IgD-negative memory B cell (primary cell): ENCODE measurements around the gene SMARCB1. TPM values are rescaled to one million over a fixed set of nuclear protein-coding genes. Genes with fewer than 3 reads are reported as not detected.
A peak's percentile ranks its signal among the peaks of the same experiment; 100 is the strongest.
"Not testable (repeated sequence)": the region's sequence is repeated elsewhere in the genome, so short reads cannot be mapped to it uniquely, and the experiment has no call there.

Source experiments
- H3K27ac Mint-ChIP-seq, 3 donors: one replicate each; pipeline ENCODE4 v1.8.0; 2020 to 2022; ENCODE audit warnings: mild to moderate bottlenecking in 3 of 3, mixed read lengths in 3 of 3, moderate library complexity in 1 of 3
- H3K27me3 Mint-ChIP-seq: one replicate; pipeline ENCODE4 v1.8.0; 2021; ENCODE audit warnings: mixed read lengths
- H3K36me3 Mint-ChIP-seq: one replicate; pipeline ENCODE4 v1.8.0; 2020; ENCODE audit warnings: mild to moderate bottlenecking, mixed read lengths
- H3K4me1 Mint-ChIP-seq, 3 donors: one replicate each; pipeline ENCODE4 v1.8.0; 2020 to 2022; ENCODE audit warnings: mixed read lengths in 3 of 3, mild to moderate bottlenecking in 1 of 3
- H3K4me3 Mint-ChIP-seq, 4 donors: one replicate each; pipeline ENCODE4 v1.8.0; 2020 to 2022; ENCODE audit warnings: mild to moderate bottlenecking in 4 of 4, mixed read lengths in 4 of 4, moderate library complexity in 3 of 4
- H3K9me3 Mint-ChIP-seq, 3 donors: one replicate each; pipeline ENCODE4 v1.8.0; 2020 to 2021; ENCODE audit warnings: mixed read lengths in 3 of 3, mild to moderate bottlenecking in 1 of 3
- polyA plus RNA-seq: library from polyadenylated mRNA; unstranded; fragments of 300-500 nt; fragmentation: Illumina TruSeq; gene quantifications from one replicate; pipeline ENCODE4 v1.2.3, GENCODE V29; 2021

SMARCB1 gene
- polyA plus RNA-seq, 1 donor from 2014 or later = 117 TPM

DNA sequence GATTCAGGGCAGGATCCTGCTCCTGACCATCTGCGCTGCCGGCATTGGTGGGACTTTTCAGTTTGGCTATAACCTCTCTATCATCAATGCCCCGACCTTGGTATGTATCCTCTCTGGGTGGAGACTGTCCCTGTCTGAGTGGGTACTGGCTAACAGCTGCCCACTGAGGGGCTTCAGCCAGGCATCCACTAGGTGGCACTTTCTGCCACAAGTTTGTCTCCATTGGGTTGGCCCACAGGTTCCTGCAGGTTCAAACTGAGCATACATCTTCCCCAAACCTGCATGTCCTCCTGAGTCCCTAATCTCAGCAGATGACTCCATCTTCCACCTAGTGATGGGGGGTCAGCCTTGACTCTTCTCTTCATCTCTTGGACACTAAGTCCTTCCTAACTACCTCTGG lies 75.3 kb downstream of the SMARCB1 start:
- Mint-ChIP-seq H3K4me3 (peak overlapping the region in 3 of 4 donors; percentile 21 to 87 (median 47)), H3K36me3 (peaks cover 2% of the 10 kb centered on the region), H3K27ac (peak overlapping the region in 2 of 3 donors; percentile 11 to 61), H3K9me3 (no peaks in the 10 kb centered on the region), H3K27me3 (no peaks in the 10 kb centered on the region), H3K4me1 (peaks cover 5 to 15% (median 10%) of the 10 kb centered on the region in 3 donors)

DNA sequence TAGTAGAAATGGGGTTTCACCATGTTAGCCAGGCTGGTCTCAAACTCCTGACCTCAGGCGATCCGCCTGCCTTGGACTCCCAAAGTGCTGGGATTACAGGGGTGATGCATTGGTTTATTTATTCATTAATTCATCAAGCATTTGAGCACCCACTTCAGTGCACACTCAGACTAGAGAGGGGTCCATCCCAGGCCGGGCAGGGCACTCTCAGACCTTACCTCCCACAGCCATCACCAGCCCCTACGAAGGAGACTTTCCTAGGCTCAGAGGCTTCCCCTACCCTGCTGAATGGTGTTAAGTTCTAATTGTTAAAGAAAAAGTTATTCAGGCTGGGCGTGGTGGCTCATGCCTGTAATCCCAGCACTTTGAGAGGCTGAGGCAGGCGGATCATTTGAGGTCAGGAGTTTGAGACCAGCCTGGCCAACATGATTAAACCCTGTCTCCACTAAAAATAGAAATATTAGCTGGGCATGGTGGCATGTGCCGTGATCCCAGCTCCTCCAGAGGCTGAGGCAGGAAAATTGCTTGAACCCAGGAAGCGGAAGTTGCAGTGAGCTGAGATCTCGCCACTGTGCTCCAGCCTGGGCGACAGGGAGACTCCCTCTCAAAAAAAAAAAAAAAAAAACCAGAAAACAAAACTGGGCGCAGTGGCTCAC lies 77.9 kb downstream of the SMARCB1 start:
- not testable (repeated sequence) for H3K36me3 Mint-ChIP-seq, H3K4me1 Mint-ChIP-seq, H3K9me3 Mint-ChIP-seq, H3K27ac Mint-ChIP-seq, H3K27me3 Mint-ChIP-seq, H3K4me3 Mint-ChIP-seq

DNA sequence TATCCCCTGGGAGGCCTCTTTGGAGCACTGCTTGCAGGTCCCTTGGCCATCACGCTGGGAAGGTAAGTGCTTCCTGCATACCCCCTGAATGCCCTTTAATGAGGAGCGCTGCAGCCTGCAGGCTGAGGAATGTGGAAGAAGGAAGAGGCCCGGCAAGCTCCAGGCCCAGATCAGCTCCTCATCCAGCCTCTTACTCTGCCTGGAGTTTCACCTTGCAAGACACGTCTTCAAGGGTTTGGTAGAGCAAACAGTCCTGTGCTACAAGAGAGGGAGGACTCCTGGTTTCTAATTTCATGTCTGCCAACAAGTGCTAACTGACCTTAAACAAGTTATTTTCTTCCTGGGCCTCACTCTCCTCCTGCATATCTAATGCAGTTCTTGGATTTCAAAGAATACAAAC lies 81.8 kb downstream of the SMARCB1 start:
- Mint-ChIP-seq H3K36me3 (peaks cover 5% of the 10 kb centered on the region), H3K4me3 (no peak overlapping the region), H3K9me3 (no peaks in the 10 kb centered on the region), H3K4me1 (no peaks in the 10 kb centered on the region), H3K27ac (no peak overlapping the region), H3K27me3 (no peaks in the 10 kb centered on the region)

DNA sequence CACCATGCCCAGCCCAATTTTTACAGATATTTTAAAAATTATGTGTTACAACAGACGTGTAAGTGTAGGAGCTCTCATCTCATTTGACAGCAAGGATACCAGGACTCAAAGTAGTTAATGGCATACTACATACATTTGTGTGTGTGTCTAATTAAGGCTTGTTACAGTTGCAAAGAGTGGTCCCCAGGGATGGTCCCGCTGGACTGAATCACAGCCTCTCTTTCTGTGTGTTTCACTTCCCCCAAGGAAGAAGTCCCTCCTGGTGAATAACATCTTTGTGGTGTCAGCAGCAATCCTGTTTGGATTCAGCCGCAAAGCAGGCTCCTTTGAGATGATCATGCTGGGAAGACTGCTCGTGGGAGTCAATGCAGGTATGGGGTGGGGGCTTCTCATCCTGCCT lies 88.1 kb downstream of the SMARCB1 start:
- Mint-ChIP-seq H3K4me3 (no peak overlapping the region), H3K27me3 (no peaks in the 10 kb centered on the region), H3K9me3 (no peaks in the 10 kb centered on the region), H3K27ac (no peak overlapping the region), H3K36me3 (peaks cover 5% of the 10 kb centered on the region), H3K4me1 (no peaks in the 10 kb centered on the region)

DNA sequence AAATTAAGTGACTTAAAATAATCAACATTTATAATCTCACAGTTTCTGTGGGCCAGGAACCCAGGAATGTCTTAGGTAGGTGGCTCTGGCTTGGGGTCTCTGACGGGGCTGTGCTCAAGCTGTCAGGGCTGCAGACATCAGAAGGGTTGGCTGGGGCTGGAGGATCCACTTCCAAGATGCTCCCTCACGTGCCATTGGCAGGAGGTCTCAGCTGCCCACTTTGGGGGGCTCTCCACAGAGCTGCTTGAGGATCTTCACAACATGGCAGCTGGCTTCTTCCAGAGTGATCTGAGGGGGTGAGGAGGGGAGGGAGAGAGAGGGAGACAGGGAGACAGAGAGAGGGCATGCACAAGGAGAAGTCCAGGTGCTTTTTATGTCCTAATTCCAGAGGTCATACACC lies 89.0 kb downstream of the SMARCB1 start:
- Mint-ChIP-seq H3K9me3 (no peaks in the 10 kb centered on the region), H3K36me3 (peaks cover 2% of the 10 kb centered on the region), H3K4me1 (no peaks in the 10 kb centered on the region), H3K27ac (no peak overlapping the region), H3K4me3 (no peak overlapping the region), H3K27me3 (no peaks in the 10 kb centered on the region)

DNA sequence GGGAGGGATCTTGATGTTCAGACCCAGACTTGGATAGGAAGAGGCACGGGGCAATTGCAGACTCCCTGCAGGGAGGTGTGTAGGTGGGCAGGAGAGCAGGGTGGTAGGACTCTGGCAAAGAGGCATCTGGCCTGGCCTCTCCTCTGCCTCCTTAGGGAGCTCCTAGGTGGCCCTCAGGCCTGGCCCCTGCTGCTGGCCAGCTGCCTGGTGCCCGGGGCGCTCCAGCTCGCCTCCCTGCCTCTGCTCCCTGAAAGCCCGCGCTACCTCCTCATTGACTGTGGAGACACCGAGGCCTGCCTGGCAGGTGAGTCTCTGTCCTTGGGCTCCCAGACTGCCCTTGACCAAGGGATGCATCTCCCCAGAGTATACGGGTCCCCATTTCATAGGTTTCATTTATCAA lies 90.8 kb downstream of the SMARCB1 start:
- Mint-ChIP-seq H3K36me3 (peaks cover 4% of the 10 kb centered on the region), H3K9me3 (no peaks in the 10 kb centered on the region), H3K4me3 (no peak overlapping the region)

DNA sequence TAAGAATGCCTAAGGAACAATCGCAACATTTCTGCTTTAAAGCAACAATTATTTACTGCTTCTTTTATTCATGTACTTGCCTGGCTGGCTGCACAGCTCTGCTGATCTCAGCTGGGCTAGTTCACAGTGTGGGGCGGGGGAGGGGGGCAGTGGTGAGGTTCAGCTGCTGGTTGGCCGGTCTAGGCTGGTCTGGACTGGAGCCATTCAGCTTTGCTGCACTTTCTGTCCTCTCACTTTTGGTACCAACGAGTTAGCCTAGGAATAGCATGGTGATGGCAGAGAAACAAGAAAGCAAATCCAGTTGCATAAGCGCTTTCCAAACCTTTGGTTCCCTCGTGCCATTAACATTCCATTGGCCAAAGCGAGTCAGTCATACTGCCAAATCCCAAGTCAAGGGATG lies 91.5 kb downstream of the SMARCB1 start:
- H3K27ac Mint-ChIP-seq = no peak overlapping the region
- peaks cover 4% of the 10 kb centered on the region for H3K36me3 Mint-ChIP-seq
- H3K4me1 Mint-ChIP-seq = no peaks in the 10 kb centered on the region
- H3K27me3 Mint-ChIP-seq = no peaks in the 10 kb centered on the region
- no peak overlapping the region for H3K4me3 Mint-ChIP-seq
- no peaks in the 10 kb centered on the region for H3K9me3 Mint-ChIP-seq

More for the DNA sequence above, 90.8 kb downstream of the SMARCB1 start:
- Mint-ChIP-seq H3K4me1 (no peaks in the 10 kb centered on the region), H3K27ac (no peak overlapping the region), H3K27me3 (no peaks in the 10 kb centered on the region)

DNA sequence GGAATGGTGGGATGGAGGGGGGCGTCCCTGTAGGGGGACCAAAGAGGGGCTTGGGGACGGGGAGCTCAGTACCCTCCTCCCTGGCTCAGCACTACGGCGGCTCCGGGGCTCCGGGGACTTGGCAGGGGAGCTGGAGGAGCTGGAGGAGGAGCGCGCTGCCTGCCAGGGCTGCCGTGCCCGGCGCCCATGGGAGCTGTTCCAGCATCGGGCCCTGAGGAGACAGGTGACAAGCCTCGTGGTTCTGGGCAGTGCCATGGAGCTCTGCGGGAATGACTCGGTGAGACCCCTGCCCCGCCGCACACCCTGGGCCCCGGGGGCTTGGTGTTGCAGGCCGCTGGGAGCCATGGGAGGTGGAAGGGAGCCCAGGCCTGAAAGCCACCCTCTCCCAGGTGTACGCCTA lies 95.6 kb downstream of the SMARCB1 start:
- Mint-ChIP-seq H3K9me3 (no peaks in the 10 kb centered on the region), H3K27ac (no peak overlapping the region), H3K36me3 (peaks cover 4% of the 10 kb centered on the region)

DNA sequence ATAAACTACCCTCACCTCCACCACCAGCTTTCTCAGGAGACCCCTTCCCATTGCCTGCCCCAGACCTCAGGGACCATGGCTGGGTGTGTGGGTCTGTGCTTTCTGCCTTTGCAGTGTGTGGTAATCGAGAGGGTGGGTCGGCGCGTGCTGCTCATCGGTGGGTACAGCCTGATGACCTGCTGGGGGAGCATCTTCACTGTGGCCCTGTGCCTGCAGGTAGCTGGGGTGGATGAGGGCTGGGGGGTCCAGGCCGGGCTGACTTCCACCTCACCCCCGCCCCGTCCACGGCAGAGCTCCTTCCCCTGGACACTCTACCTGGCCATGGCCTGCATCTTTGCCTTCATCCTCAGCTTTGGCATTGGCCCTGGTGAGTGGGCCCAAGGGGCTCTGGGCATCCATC lies 96.9 kb downstream of the SMARCB1 start:
- H3K4me1 Mint-ChIP-seq = no peaks in the 10 kb centered on the region
- no peak overlapping the region for H3K27ac Mint-ChIP-seq

More for the DNA sequence above, 95.6 kb downstream of the SMARCB1 start:
- no peaks in the 10 kb centered on the region for H3K4me1 Mint-ChIP-seq
- H3K4me3 Mint-ChIP-seq = no peak overlapping the region
- H3K27me3 Mint-ChIP-seq = no peaks in the 10 kb centered on the region

DNA sequence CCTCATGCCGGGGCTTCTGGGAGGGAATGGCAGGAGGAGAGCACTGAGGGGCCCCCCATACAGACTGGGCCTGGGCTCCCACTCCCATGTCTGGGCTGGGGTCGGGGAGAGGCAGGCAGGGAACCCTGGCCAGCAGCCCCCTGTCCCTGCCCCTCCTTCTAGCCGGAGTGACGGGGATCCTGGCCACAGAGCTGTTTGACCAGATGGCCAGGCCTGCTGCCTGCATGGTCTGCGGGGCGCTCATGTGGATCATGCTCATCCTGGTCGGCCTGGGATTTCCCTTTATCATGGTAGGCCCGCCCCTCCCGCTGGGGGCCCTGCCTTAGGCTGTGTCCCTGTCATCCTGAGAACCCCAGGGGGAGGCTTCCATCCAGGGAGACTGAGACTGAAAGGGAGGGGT lies 97.4 kb downstream of the SMARCB1 start:
- Mint-ChIP-seq H3K36me3 (peaks cover 5% of the 10 kb centered on the region), H3K27me3 (no peaks in the 10 kb centered on the region), H3K4me3 (no peak overlapping the region), H3K9me3 (no peaks in the 10 kb centered on the region), H3K27ac (no peak overlapping the region), H3K4me1 (no peaks in the 10 kb centered on the region)

More for the DNA sequence above, 96.9 kb downstream of the SMARCB1 start:
- Mint-ChIP-seq H3K9me3 (no peaks in the 10 kb centered on the region), H3K4me3 (no peak overlapping the region), H3K36me3 (peaks cover 5% of the 10 kb centered on the region), H3K27me3 (no peaks in the 10 kb centered on the region)

Other genes starting within 250 kb of the SMARCB1 start
- gene IGLL1, start 206.7 kb upstream of the SMARCB1 start, polyA plus RNA-seq = not detected
- not detected for gene DRICH1, start 154.6 kb upstream of the SMARCB1 start, polyA plus RNA-seq
- gene RGL4, start 96.0 kb upstream of the SMARCB1 start, polyA plus RNA-seq = 3.7 TPM
- 0.20 TPM for gene ZNF70, start 35.9 kb upstream of the SMARCB1 start, polyA plus RNA-seq
- 1,081 TPM for gene VPREB3, start 32.5 kb upstream of the SMARCB1 start, polyA plus RNA-seq
- gene C22orf15, start 24.0 kb upstream of the SMARCB1 start, polyA plus RNA-seq = not detected
- 70.6 TPM for gene CHCHD10, start 19.0 kb upstream of the SMARCB1 start, polyA plus RNA-seq
- gene MMP11, start 14.1 kb upstream of the SMARCB1 start, polyA plus RNA-seq = 6.6 TPM
- gene DERL3, start 52.0 kb downstream of the SMARCB1 start, polyA plus RNA-seq = 49.4 TPM
- 20.7 TPM for gene SLC2A11, start 70.9 kb downstream of the SMARCB1 start, polyA plus RNA-seq
- gene MIF, start 107.4 kb downstream of the SMARCB1 start, polyA plus RNA-seq = 1,216 TPM
- gene GSTT2B, start 174.2 kb downstream of the SMARCB1 start, polyA plus RNA-seq = not detected
- gene DDTL, start 179.9 kb downstream of the SMARCB1 start, polyA plus RNA-seq = 1.7 TPM
- 158 TPM for gene DDT, start 187.5 kb downstream of the SMARCB1 start, polyA plus RNA-seq
- gene GSTT2, start 193.2 kb downstream of the SMARCB1 start, polyA plus RNA-seq = not detected
- gene GSTT4, start 218.5 kb downstream of the SMARCB1 start, polyA plus RNA-seq = not detected
- gene CABIN1, start 224.3 kb downstream of the SMARCB1 start, polyA plus RNA-seq = 9.0 TPM